GM18867 (cell line): Measurements from ENCODE around the gene TBCK.

Experiments used
- ATAC-seq: cut with Tn5 transposase; IDR thresholded peaks from one replicate; pipeline ENCODE4 v1.9.1; 2021; ENCODE audit warnings: mild to moderate bottlenecking, moderate library complexity; ENCODE audit not compliant: unreplicated experiment

TBCK gene

DNA sequence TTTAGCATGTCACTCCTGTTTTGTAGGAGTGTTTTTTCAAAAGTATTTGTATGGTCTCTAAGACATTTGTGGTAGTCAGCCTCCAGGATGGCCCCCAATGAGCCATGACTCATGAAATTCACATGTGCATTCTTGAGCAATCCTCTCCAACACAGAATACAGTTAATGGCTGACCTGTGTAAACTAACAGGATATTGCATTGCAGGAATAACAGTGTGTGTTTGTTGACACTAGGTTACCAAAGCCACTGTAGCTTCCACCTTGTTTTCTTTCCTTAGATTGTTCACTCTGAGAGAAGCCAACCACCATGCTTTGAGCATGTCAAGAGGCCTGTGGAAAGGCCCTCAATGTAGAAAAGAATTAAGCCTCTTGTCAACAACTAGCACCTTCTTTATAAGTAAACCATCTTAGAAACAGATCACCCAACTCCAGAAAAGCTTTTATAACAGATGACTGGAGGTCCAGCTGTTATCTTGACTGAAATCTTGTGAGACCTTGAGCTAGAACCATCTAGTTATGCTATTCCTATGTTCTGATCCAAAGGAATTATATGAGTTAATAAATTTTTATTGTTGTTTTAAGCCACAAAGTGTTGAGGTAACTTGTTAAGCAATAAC is 28.5 kb downstream of the TBCK start:
- ATAC-seq, result no peak

- ATAC-seq, result no peak
Measured at GRCh38 chr4:106286611-106287010, 29.4 kb downstream of the TBCK start.

GRCh38 chr4:106284227-106284626 is 31.8 kb downstream of the TBCK start:
- no peak for ATAC-seq

DNA sequence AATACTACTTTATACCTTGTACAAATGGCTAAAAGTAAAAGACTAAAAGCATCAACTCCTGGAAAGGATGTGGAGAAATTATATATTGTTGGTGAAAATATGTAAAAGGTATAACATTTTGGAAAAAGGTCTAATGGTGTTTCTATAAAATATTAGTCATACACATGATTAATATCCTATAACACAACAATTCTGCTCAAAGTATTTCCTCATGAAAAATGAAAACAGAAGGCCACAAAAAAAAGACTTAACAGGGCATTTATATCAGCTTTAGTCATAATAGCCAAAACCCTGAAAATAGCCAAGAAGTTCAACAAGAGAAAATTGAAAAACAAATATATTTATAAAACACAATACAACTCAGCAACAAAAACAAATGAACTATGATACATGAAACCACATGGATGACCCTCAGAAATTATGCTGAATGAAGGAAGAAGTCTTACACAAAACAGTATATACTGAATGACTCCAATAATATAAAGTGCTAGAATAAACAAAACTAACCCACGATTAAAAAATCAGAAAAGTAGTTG is 38.8 kb downstream of the TBCK start:
- ATAC-seq, result no peak

DNA sequence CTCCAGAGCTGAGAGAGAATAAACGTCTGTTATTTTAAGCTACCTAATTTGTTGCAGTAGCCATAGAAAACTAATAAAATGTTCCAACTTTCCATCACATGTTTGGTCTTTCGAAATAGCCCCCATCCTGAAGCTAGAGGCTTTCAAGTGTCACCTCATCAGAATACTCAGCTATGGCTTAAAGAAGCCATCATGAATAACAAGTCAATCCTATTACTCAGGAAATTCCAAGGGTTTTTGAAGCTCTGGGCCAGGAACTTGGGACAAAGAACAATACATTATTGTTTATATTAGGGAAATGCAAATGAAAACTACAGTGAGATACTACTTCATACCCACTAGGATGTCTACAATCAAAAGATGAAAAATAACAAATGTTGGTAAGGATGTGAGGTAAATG is 42.2 kb downstream of the TBCK start:
- no peak for ATAC-seq

- no peak for ATAC-seq
Measured at GRCh38 chr4:106270736-106271135, 45.3 kb downstream of the TBCK start.

DNA sequence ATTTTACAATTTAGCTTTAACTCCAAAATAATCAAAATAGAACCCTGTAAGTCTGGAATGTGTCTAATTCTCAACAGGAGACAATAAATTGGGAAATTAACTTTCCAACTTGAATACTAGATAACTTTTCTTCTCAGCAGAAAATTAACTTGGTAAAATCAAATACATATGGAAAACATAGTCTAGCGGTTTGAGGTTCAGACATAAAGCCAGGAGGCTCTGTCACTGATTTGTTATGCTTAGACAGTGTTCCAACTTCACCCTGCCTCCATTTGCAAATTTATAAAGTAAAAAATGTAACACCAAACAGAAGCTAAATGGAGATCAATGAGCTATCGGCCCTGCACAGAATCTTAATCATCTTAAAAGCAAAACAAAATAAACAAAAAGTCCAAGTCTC is 46.3 kb downstream of the TBCK start:
- no peak for ATAC-seq

- ATAC-seq, result no peak
Measured at GRCh38 chr4:106268786-106269185, 47.2 kb downstream of the TBCK start.

- peak; percentile 76 for ATAC-seq
Measured at GRCh38 chr4:106266201-106266600, 49.8 kb downstream of the TBCK start.

DNA sequence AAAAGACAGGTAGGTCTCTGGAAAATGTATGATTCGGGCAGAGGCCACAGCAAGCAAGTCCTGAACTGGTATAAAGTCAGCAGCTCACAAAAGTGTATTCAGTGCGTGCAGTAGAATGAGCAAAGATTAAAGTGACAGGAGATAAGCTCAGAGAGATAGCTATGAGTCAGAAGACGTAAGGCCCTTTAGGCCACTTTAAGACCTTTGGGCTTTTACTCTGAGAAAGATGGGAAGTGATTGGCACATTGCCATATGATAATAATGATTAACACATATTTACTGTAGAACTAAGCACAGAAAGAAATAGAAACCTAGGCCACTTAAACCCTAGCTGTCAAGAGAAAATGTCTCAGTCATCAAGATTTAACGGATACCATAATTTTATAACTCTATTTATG is 51.7 kb downstream of the TBCK start:
- ATAC-seq, result no peak

GRCh38 chr4:106263594-106264330 is 52.2 kb downstream of the TBCK start:
- no peak for ATAC-seq

DNA sequence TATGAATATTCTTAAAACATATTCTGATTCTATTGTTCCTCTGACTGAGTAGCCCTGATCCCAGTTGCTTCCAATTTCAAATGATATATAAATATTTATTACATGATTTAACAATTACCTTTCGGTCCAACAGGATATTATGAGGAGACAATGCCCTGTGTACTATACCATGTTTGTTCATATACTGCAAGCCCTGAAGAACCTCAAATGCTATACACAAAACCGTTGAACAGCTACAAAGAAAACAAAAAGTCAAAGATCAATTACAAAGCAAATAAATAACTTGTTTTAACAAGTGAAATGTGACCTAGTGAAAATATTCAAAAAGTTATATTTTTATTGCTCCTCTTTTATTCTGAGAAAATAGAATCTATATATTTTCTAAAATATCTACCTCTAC is 54.0 kb downstream of the TBCK start:
- ATAC-seq, result no peak

GRCh38 chr4:106258145-106259045 is 57.6 kb downstream of the TBCK start:
- ATAC-seq, result no peak

GRCh38 chr4:106256190-106256589 is 59.8 kb downstream of the TBCK start:
- no peak for ATAC-seq

DNA sequence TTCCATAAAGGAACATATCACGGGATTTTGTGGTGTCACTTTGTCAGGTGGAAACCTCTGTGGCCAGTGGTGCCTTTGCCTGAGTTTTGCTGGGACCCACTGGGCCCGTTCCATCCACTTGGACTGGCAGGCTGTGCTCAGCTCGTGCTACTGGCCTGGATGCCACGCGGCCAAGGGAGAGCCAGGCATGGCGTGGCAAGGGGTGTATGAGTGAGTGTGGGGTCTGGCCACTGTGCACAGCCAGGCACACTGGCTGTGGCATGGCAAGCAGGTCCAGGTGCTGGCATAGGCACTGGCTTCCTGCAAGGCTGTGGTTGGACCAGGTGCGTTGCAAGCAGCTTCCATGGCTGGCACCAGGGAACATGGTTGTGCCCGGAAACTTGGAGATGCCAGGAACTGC is 60.8 kb downstream of the TBCK start:
- no peak for ATAC-seq

DNA sequence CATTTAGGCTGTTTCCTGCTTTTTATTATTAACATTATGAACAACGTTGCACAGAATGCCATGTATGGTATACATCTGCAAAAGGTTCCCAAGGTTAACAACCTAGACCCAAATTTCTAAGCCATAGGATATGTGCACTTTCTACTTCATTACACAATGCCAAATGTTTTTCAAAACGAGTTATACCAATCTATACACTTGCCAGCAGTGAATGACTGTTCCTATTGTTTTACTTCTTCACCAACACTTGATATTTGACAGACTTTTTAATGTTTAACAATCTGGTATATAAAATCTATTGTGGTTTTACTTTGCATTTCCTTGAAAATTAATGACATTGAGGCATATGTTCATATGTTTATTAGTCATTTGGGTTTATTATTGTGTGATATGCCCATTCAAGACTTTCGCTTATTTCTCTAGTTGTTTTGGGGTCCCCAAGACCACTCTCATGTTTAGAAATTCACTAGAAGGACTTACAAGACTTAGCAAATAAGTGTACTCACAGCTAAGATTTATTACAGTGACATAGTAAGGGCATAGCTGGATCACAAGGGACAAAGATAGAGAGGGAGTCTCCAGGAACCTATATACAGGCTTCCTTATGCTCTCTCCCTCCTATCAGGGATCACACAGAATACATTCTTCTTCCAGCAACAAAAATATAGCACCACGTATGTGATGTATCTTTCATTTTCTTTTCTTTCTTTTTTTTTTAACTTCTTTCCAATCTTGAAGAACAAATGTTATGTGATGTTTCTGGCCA is 62.5 kb downstream of the TBCK start:
- ATAC-seq, result no peak

GRCh38 chr4:106247600-106247999 is 68.4 kb downstream of the TBCK start:
- no peak for ATAC-seq

DNA sequence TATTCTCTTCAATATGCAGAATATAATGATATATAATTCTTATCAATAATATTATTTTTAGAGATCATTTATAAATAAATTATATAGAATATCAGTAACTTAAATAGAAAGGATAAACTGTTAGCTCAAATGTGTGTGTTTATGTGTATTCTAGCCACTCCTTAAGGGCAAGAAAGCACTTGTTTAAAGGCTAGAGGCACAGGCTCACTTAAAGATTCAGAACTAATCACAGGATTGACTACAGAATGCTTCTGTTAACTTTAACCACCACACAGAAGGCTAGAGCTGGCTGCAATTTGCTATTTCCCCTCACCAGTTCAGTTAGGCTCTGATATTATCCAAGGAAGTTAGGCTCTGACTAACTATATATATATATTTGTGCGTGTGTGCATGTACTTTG is 69.6 kb downstream of the TBCK start:
- no peak for ATAC-seq

DNA sequence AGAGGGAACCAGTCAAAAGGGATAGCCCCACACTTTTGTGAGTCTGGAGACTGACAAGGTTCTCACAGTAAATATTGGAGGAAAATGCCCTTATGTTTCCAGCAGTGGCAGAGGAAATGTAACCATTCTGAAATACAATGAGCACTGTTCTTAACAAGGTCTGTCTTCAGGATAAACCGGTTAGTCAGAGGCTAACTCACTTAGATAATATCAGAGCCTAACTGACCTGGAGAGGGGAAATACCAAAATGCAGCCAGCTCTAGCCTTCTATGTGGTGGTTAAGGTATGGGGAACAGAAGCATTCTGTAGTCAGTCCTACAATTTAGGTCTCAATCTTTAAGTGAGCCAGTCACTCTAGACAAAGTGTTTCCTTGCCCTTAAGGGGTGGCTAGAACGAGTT is 70.8 kb downstream of the TBCK start:
- ATAC-seq, result no peak

DNA sequence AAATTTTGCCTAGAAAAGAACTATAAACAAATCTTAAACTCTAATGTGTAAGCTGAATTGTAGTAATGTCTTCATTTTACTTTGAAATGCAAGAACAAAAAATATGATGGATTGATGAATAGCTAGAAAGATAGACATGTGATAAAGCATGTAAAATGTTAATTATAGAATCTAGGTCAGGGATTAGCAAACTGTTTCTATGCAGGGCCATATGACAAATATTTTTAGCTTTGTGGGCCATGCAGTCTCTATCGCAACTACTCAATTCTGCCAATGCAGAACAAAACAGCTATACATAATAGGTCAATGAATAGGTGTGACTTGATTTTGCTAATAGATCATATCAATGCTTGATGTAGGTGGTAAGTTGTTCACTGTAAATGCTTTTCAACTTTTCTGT is 75.3 kb downstream of the TBCK start:
- ATAC-seq, result no peak
